ENCODE measurements around the gene RPS14. TPM values are rescaled to one million over a fixed set of nuclear protein-coding genes. Genes with fewer than 3 reads are reported as not detected.

RPS14 gene
- total RNA-seq, 1 donor from 2014 or later: 1,465 TPM

- peaks cover 5% of the 10 kb centered on the region for H3K27me3 Mint-ChIP-seq (ENCODE audit: unreplicated experiment)
- no peak for TF ChIP-seq CTCF (IDR thresholded peaks at IDR 0.05; ENCODE audit: partially characterized antibody, unreplicated experiment)
- no peak overlapping the region for H3K4me3 Mint-ChIP-seq (ENCODE audit: unreplicated experiment)
- peaks cover 3% of the 10 kb centered on the region for H3K9me3 Mint-ChIP-seq (ENCODE audit: unreplicated experiment)
- H3K27ac Mint-ChIP-seq (ENCODE audit: unreplicated experiment): no peak overlapping the region
- peaks cover 8% of the 10 kb centered on the region for H3K4me1 Mint-ChIP-seq (ENCODE audit: low read depth, unreplicated experiment)
- no peaks in the 10 kb centered on the region for H3K36me3 Mint-ChIP-seq (ENCODE audit: unreplicated experiment)
- DNase-seq: no peak
These were observed 45.0 kb downstream of the RPS14 start for GRCh38 chr5:150404535-150404934.

DNA sequence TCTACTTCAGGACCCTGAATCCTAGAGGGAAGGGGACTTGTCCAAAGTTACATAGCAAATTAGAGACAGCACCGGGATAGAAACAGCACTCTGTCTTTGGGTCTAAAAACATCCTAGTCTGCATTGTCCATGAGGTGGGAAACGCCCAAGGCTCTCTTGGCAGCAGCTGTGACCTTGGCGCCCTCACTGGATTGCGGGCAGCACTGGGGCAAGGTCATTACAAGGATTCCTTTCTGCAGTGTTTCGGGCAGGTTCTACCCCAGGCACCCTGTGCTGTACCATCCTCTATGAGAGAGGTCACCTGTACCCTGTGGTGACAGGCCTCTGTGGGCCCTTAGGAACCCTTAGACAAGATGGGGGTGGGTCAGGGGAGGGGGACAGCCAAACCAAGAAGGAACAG lies 45.4 kb downstream of the RPS14 start:
- Mint-ChIP-seq H3K9me3 (ENCODE audit: unreplicated experiment) (peaks cover 3% of the 10 kb centered on the region), H3K36me3 (ENCODE audit: unreplicated experiment) (no peaks in the 10 kb centered on the region), H3K27me3 (ENCODE audit: unreplicated experiment) (peaks cover 5% of the 10 kb centered on the region), H3K4me1 (ENCODE audit: low read depth, unreplicated experiment) (peaks cover 8% of the 10 kb centered on the region), H3K27ac (ENCODE audit: unreplicated experiment) (no peak overlapping the region), H3K4me3 (ENCODE audit: unreplicated experiment) (no peak overlapping the region)
- DNase-seq: no peak
- TF ChIP-seq CTCF (IDR thresholded peaks at IDR 0.05; ENCODE audit: partially characterized antibody, unreplicated experiment): no peak

DNA sequence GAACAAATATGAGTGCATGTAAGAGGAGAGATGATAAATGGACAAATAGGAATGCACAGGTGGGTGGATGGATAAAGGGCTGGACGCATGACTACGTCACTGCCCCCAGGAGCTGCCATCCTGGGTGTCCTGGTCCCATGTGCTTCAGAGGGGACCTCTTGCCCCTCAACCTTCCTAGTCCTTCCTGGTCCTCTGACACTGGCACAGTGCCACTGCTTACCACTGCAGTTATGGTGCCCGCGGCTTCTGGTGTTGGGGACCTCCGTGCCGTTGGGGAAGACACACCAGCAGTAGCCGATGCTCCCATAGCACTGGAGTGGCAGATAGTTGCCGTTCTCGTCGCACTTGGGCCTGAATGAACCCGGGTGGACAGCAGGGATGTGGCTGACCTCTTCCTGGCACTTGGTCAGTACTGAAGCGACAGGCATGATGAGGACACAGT lies 46.6 kb downstream of the RPS14 start:
- no peak overlapping the region for H3K4me3 Mint-ChIP-seq (ENCODE audit: unreplicated experiment)
- DNase-seq: no peak
- H3K9me3 Mint-ChIP-seq (ENCODE audit: unreplicated experiment): peaks cover 4% of the 10 kb centered on the region
- peaks cover 8% of the 10 kb centered on the region for H3K4me1 Mint-ChIP-seq (ENCODE audit: low read depth, unreplicated experiment)
- H3K27ac Mint-ChIP-seq (ENCODE audit: unreplicated experiment): no peak overlapping the region
- H3K27me3 Mint-ChIP-seq (ENCODE audit: unreplicated experiment): peaks cover 4% of the 10 kb centered on the region
- no peaks in the 10 kb centered on the region for H3K36me3 Mint-ChIP-seq (ENCODE audit: unreplicated experiment)
- no peak for TF ChIP-seq CTCF (IDR thresholded peaks at IDR 0.05; ENCODE audit: partially characterized antibody, unreplicated experiment)

DNA sequence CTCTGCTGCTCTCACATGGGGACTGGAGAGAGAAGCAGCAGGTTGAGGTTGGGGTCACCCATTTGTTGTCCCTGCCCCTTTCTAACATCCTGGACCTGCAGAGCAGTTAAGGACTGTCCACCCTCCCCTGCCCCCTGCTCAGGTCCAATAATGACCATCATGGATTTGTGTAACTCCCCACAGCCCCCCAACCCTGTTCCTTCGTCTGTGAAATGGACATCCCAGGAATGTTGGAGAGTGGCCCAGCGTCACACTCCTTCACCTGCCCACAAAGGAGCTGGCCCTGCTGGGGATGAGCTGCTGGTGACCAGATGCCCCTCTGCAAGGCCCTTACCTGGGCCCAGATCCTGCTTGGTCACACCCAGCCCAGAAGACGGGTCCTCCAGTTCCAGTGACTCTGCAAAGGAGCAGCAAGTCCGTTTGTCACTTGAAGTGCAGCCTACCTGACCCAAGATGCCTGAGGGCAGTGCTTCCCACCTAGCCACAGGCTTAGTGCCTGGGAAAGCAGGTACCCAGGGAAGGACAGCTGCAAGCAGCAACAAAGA lies 47.2 kb downstream of the RPS14 start:
- Mint-ChIP-seq H3K9me3 (ENCODE audit: unreplicated experiment) (peaks cover 4% of the 10 kb centered on the region), H3K4me1 (ENCODE audit: low read depth, unreplicated experiment) (peaks cover 8% of the 10 kb centered on the region), H3K27ac (ENCODE audit: unreplicated experiment) (no peak overlapping the region), H3K36me3 (ENCODE audit: unreplicated experiment) (no peaks in the 10 kb centered on the region), H3K27me3 (ENCODE audit: unreplicated experiment) (peaks cover 4% of the 10 kb centered on the region), H3K4me3 (ENCODE audit: unreplicated experiment) (no peak overlapping the region)
- TF ChIP-seq CTCF (IDR thresholded peaks at IDR 0.05; ENCODE audit: partially characterized antibody, unreplicated experiment): no peak
- DNase-seq: no peak

DNA sequence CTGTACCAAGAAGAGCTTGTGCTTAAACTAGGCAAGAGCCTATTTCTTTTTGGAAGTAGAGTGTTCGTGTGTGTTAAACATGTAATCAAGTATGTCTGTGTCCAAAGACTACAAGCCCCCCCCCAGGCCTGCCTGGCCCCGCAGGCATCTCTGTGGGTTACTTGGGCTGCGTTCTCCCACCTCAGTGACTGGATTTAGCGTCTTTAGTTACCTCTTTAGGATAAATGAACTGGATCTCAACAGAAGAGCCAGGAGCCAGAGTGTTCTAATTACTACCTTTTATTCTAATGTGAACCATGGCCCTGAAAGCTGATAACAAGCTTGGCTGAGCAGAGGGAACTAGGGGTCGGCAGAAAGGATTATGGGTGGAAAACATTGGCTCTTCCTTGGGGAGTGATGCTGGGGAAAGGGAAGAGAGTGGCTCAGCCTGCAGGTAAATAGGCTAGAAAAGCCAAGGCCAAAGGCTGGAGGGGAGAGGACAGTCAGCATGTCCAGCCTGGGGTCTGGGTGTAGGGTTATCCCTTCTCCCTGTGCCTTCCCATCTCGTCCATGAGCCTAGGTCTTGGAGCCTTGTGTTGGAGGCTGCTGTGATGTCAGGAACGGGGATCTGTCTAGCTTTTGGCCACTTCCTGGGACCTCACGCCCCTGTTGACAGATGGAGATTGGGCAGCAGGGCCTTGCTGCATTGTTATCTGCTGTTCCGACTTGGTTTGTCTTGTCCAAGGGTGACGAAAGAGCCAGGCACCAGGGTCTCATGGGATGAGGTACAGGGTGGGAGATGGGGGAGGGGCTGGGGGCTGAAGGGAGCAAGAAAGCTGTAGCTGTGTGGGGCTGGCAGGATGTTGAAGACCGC lies 47.9 kb downstream of the RPS14 start:
- H3K9me3 Mint-ChIP-seq (ENCODE audit: unreplicated experiment): peaks cover 4% of the 10 kb centered on the region
- peaks cover 4% of the 10 kb centered on the region for H3K27me3 Mint-ChIP-seq (ENCODE audit: unreplicated experiment)
- peak overlapping the region; percentile 4 for H3K27ac Mint-ChIP-seq (ENCODE audit: unreplicated experiment)
- TF ChIP-seq CTCF (IDR thresholded peaks at IDR 0.05; ENCODE audit: partially characterized antibody, unreplicated experiment): no peak
- H3K4me3 Mint-ChIP-seq (ENCODE audit: unreplicated experiment): no peak overlapping the region
- no peaks in the 10 kb centered on the region for H3K36me3 Mint-ChIP-seq (ENCODE audit: unreplicated experiment)
- no peak for DNase-seq
- H3K4me1 Mint-ChIP-seq (ENCODE audit: low read depth, unreplicated experiment): peaks cover 8% of the 10 kb centered on the region
